K562 (cell line): ENCODE results near the gene AHCYL2. TPM values are rescaled to one million over a fixed set of nuclear protein-coding genes. Genes with fewer than 3 reads are reported as not detected.
"Not testable (repeated sequence)": the region's sequence is repeated elsewhere in the genome, so short reads cannot be mapped to it uniquely, and the experiment has no call there.

Experiments used
- ATAC-seq: fragments of 200-7000 bp; cut with Tn5 transposase; 3 replicates; pipeline ENCODE4 v1.9.1; 2020; ENCODE audit warnings: moderate library complexity
- BruUV-seq: library from RNA; stranded (reverse); fragments of 400-500 nt; replicated peaks from 2 replicates; lab custom pipeline; 2021; lab: Mats Ljungman, UMichigan
- CTCF ChIA-PET: fragments of 300-600 bp; formaldehyde crosslinking; extraction: SDS; loops from one replicate; lab custom pipeline; 2021; ENCODE audit warnings: low intra/inter-chr PET ratio; lab: Yijun Ruan, JAX
- POLR2A ChIA-PET: fragments of 300-600, 350-650 bp; sonication (Branson Sonifier 250); formaldehyde crosslinking; extraction: SDS; loops from one replicate; lab custom pipeline; 2021; ENCODE audit warnings: antibody characterized with exemption, inconsistent platforms; lab: Yijun Ruan, JAX
- DNase-seq, 4 experiments: peaks; one replicate each; pipeline versions ENCODE4 v3.0.0 to v3.0.0-alpha.2; 2011 to 2018; ENCODE audit warnings: low spot score in 3 of 4, mixed read lengths in 3 of 4; ENCODE audit errors: extremely low read depth in 1 of 4
- FAIRE-seq: peaks from 2 replicates; lab custom pipeline; 2011; peaks lifted over from hg19 to GRCh38; lab: Jason Lieb, UNC
- H2AFZ ChIP-seq: 2 replicates; pipeline ENCODE4 v1.6.0; 2011; ENCODE audit warnings: low read depth, low read length, control low read depth, inconsistent platforms
- H3K27ac ChIP-seq: fragments of 200-600 bp; 3 replicates; pipeline ENCODE4 v1.8.0; 2011; ENCODE audit warnings: low read depth, mild to moderate bottlenecking, control low read depth, inconsistent platforms, low read length, moderate library complexity, mixed read lengths; ENCODE audit errors: extremely low read depth
- H3K27me3 ChIP-seq, 2 experiments: fragments of 300-600 bp in 1 of 2; 2 replicates in 1 of 2; 3 replicates in 1 of 2; pipeline versions ENCODE4 v1.6.0 to v1.8.0; 2011; ENCODE audit warnings: inconsistent platforms in 2 of 2, low read length in 2 of 2, mild to moderate bottlenecking in 1 of 2, mixed read lengths in 1 of 2, moderate library complexity in 1 of 2; ENCODE audit not compliant: control insufficient read depth in 2 of 2, insufficient read depth in 2 of 2
- H3K36me3 ChIP-seq: fragments of 300-600 bp; 3 replicates; pipeline ENCODE4 v1.8.0; 2011; ENCODE audit warnings: mild to moderate bottlenecking, low read length, inconsistent platforms; ENCODE audit not compliant: control insufficient read depth, insufficient read depth
- H3K4me1 ChIP-seq, 2 experiments: fragments of 200-600 bp in 1 of 2; replicated peaks in 1 of 2; 2 replicates in 1 of 2; 3 replicates in 1 of 2; pipeline versions ENCODE4 v1.5.1 to v1.8.0; 2011; ENCODE audit warnings: inconsistent platforms in 2 of 2, low read length in 2 of 2, mild to moderate bottlenecking in 1 of 2, mixed read lengths in 1 of 2, moderate library complexity in 1 of 2; ENCODE audit not compliant: control insufficient read depth in 2 of 2, insufficient read depth in 2 of 2
- H3K4me2 ChIP-seq: 2 replicates; pipeline ENCODE4 v1.6.1; 2011; ENCODE audit warnings: low read length, control low read depth, inconsistent platforms, mixed read lengths; ENCODE audit not compliant: insufficient read depth
- H3K4me3 ChIP-seq: fragments of 200-600 bp; sonication (generic), shearing (Covaris generic); 2 replicates; pipeline ENCODE4 v1.5.1; 2016; ENCODE audit warnings: control low read depth, inconsistent platforms
- H3K79me2 ChIP-seq: fragments of 200-600 bp; 3 replicates; pipeline ENCODE4 v1.8.0; 2011; ENCODE audit warnings: low read length, inconsistent platforms; ENCODE audit not compliant: control insufficient read depth, insufficient read depth
- H3K9ac ChIP-seq, 2 experiments: 2 replicates each; pipeline versions ENCODE4 v1.6.0 to v1.6.1; 2011; ENCODE audit warnings: low read depth in 2 of 2, low read length in 2 of 2, control low read depth in 1 of 2, inconsistent platforms in 1 of 2, mild to moderate bottlenecking in 1 of 2, mixed read lengths in 1 of 2; ENCODE audit not compliant: insufficient read depth in 1 of 2
- H3K9me1 ChIP-seq: one replicate; pipeline ENCODE4 v1.6.0; 2011; ENCODE audit warnings: inconsistent platforms, mild to moderate bottlenecking, low read length, moderate library complexity; ENCODE audit not compliant: control insufficient read depth, insufficient read depth
- H3K9me3 ChIP-seq: replicated peaks from 2 replicates; pipeline ENCODE4 v1.5.1; 2011; ENCODE audit warnings: low read depth, low read length, inconsistent platforms; ENCODE audit not compliant: control insufficient read depth, insufficient read depth
- H4K20me1 ChIP-seq: replicated peaks from 2 replicates; pipeline ENCODE4 v1.6.1; 2011; ENCODE audit warnings: low read length, inconsistent platforms, mixed read lengths; ENCODE audit not compliant: control insufficient read depth, insufficient read depth
- CEBPG ChIP-seq, 3 experiments: fragments of 200-800 bp in 1 of 3; sonication (Bioruptor generic) in 1 of 3; sonication (generic) in 1 of 3; formaldehyde crosslinking in 1 of 3; IDR thresholded peaks in 2 of 3; conservative IDR thresholded peaks in 1 of 3; 2 replicates each; pipeline versions ENCODE4 v1.6.1 to v1.8.0; 2016 to 2022; ENCODE audit warnings: missing compliant biosample characterization in 2 of 3, missing genetic modification characterization in 2 of 3, mild to moderate bottlenecking in 1 of 3, missing genetic modification reagents in 1 of 3
- ZNF121 ChIP-seq: sonication (generic); formaldehyde crosslinking; conservative IDR thresholded peaks from 2 replicates; pipeline ENCODE4 v1.8.0; 2022; ENCODE audit warnings: missing genetic modification reagents
- ZNF512 ChIP-seq: IDR thresholded peaks from 2 replicates; pipeline ENCODE4 v1.6.1; 2016; ENCODE audit warnings: missing genetic modification characterization, missing compliant biosample characterization
- WGBS: fragments of 100-300 bp; shearing (Covaris generic); methylation state at CpG from one replicate; pipeline ENCODE4 v1.1.6; 2016; ENCODE audit warnings: low coverage, mixed read lengths; ENCODE audit not compliant: insufficient coverage; ENCODE audit errors: missing lambda C conversion rate; 5-methylcytosine and 5-hydroxymethylcytosine counted together
- in situ Hi-C: fragments of 300-500 bp; cut with MboI; formaldehyde crosslinking; loops from 4 replicates; pipeline ENCODE4 v1.15.0; 2018; ENCODE audit warnings: inconsistent platforms, mixed read lengths
- intact Hi-C: fragments of 100-400 bp; cut with micrococcal nuclease; formaldehyde crosslinking; loops from 2 replicates; pipeline ENCODE4 v1.14.2; 2022
- polyA plus RNA-seq, 8 experiments: library from polyadenylated mRNA; depleted of rRNA in 4 of 8; stranded (reverse) in 5 of 8; unstranded in 3 of 8; fragments of >200 nt; fragmentation: Nextera tagmentation in 2 of 8; fragmentation: Illumina TruSeq in 1 of 8; extraction: Ambion mirVana in 2 of 8; extraction: Trizol in 1 of 8; gene quantifications; 2 replicates each; pipeline versions ENCODE4 v1.2.1 to v1.2.3, GENCODE V29; 2011 to 2014; ENCODE audit warnings: inconsistent platforms in 1 of 8, missing spikeins in 1 of 8
- total RNA-seq, 7 experiments: library from RNA; depleted of rRNA in 6 of 7; stranded (reverse); fragments of >200 nt in 6 of 7; fragmentation: Illumina TruSeq in 2 of 7; extraction: Trizol in 2 of 7; gene quantifications; 2 replicates each; pipeline versions ENCODE4 v1.2.1 to v1.2.3, GENCODE V29; 2011 to 2021; ENCODE audit warnings: low replicate concordance in 1 of 7

AHCYL2 gene
- total and polyA plus RNA-seq, 9 of the 15 experiments (the other 6 are each of a cell fraction or from before 2014, with no cell fraction given) = 0.93 to 10.5 (median 5.2) TPM

- H3K36me3 ChIP-seq; H2AFZ ChIP-seq; H4K20me1 ChIP-seq; H3K27ac ChIP-seq; BruUV-seq; H3K9ac ChIP-seq; FAIRE-seq; H3K4me3 ChIP-seq; H3K9me3 ChIP-seq; ATAC-seq; H3K4me1 ChIP-seq; H3K4me2 ChIP-seq; H3K9me1 ChIP-seq; H3K79me2 ChIP-seq; DNase-seq; TF ChIP-seq CEBPG (tag; conservative IDR thresholded peaks at IDR 0.05 in 1 of 2, IDR thresholded peaks at IDR 0.05 in 1 of 2): not testable (repeated sequence)
- peak; percentile 68 for TF ChIP-seq CEBPG (CRISPR knock-in tag; IDR thresholded peaks at IDR 0.05)
- peak; percentile 99 for TF ChIP-seq ZNF121
- 0 out of 2 replicates have a peak, but pooled peaks have one; percentile 10 for TF ChIP-seq ZNF512
- H3K27me3 ChIP-seq = peaks cover 8 to 23% of the 10 kb centered on the region in 2 experiments; a peak in 2 of 5 replicates
- in situ Hi-C loops (loop anchor here (5.0 kb wide), 2 partner anchors 78 to 423 kb away; no protein-coding TSS in a partner anchor), intact Hi-C loops (loop anchor here (5.0 kb wide), 1 partner anchor 793 kb away; no protein-coding TSS in a partner anchor)
- ChIA-PET CTCF (interaction anchor here (0.5 to 3.0 kb wide), 13 partner anchors 52 to 1566 kb away, joined by 3 to 57 read pairs (median 4); no protein-coding TSS in a partner anchor), POLR2A (interaction anchor here (0.6 to 1.3 kb wide), 5 partner anchors 12 to 157 kb away, joined by 3 to 5 read pairs (median 4); no protein-coding TSS in a partner anchor)
- 22% methylated on average over 4 of the region's 4 CpGs for whole genome bisulfite sequencing
Measured at GRCh38 chr7:129219166-129219565, 5.7 kb upstream of the AHCYL2 start.
